Fibroblast of pulmonary artery (primary cell): Measurements from ENCODE around the gene PPARG.

Experiments
- DNase-seq: peaks from one replicate; pipeline ENCODE4 v3.0.0-alpha.2; 2010; ENCODE audit warnings: low read depth
- H3K4me3 ChIP-seq: replicated peaks from 2 replicates; pipeline ENCODE4 v1.5.1; 2011; ENCODE audit warnings: low read depth, mild to moderate bottlenecking, control low read depth, low read length, moderate library complexity
- CTCF ChIP-seq: IDR thresholded peaks from 2 replicates; pipeline ENCODE4 v1.5.1; 2011; ENCODE audit warnings: mild to moderate bottlenecking, control low read depth, low read length, inconsistent platforms; ENCODE audit errors: missing control alignments

The PPARG gene

GRCh38 chr3:12408984-12409683 is 120.3 kb downstream of the PPARG start:
- no peak for TF ChIP-seq CTCF
- no peak overlapping the region for H3K4me3 ChIP-seq
- DNase-seq: no peak

GRCh38 chr3:12409684-12410596 is 121.1 kb downstream of the PPARG start:
- no peak for TF ChIP-seq CTCF
- H3K4me3 ChIP-seq: no peak overlapping the region
- DNase-seq: no peak

GRCh38 chr3:12413721-12414255 is 124.9 kb downstream of the PPARG start:
- H3K4me3 ChIP-seq: no peak overlapping the region
- no peak for DNase-seq
- no peak for TF ChIP-seq CTCF

GRCh38 chr3:12415014-12415680 is 126.3 kb downstream of the PPARG start:
- TF ChIP-seq CTCF: no peak
- no peak overlapping the region for H3K4me3 ChIP-seq
- no peak for DNase-seq

- TF ChIP-seq CTCF: no peak
Observed at GRCh38 chr3:12416731-12417130, 127.9 kb downstream of the PPARG start.

GRCh38 chr3:12420393-12420792 is 131.5 kb downstream of the PPARG start:
- H3K4me3 ChIP-seq: no peak overlapping the region
- DNase-seq: no peak
- TF ChIP-seq CTCF: no peak

More at GRCh38 chr3:12416731-12417130, 127.9 kb downstream of the PPARG start:
- DNase-seq: no peak
- no peak overlapping the region for H3K4me3 ChIP-seq
